ENCODE measurements around the gene TRIM9.

The TRIM9 gene

DNA sequence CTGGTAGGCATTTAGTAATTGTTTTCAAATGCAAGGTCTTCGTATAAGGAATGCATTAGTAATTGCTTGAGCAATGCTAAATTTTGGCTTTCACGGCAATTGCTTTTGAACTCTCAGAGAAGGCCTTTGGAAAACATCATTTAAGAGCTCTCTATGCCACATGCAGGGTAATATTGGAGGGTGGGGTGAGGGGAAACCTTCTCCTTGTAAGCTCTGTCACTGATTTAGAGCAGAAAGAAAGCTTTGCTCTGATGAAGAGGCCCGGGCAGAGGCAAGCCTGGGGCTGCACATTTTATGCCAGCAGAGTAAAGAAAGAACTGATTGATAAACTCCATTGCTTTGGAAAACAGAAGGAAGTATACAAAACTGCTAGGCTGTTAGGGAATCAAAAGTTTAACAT, 70.9 kb downstream of the TRIM9 start:
- TF ChIP-seq, protein P1, sequence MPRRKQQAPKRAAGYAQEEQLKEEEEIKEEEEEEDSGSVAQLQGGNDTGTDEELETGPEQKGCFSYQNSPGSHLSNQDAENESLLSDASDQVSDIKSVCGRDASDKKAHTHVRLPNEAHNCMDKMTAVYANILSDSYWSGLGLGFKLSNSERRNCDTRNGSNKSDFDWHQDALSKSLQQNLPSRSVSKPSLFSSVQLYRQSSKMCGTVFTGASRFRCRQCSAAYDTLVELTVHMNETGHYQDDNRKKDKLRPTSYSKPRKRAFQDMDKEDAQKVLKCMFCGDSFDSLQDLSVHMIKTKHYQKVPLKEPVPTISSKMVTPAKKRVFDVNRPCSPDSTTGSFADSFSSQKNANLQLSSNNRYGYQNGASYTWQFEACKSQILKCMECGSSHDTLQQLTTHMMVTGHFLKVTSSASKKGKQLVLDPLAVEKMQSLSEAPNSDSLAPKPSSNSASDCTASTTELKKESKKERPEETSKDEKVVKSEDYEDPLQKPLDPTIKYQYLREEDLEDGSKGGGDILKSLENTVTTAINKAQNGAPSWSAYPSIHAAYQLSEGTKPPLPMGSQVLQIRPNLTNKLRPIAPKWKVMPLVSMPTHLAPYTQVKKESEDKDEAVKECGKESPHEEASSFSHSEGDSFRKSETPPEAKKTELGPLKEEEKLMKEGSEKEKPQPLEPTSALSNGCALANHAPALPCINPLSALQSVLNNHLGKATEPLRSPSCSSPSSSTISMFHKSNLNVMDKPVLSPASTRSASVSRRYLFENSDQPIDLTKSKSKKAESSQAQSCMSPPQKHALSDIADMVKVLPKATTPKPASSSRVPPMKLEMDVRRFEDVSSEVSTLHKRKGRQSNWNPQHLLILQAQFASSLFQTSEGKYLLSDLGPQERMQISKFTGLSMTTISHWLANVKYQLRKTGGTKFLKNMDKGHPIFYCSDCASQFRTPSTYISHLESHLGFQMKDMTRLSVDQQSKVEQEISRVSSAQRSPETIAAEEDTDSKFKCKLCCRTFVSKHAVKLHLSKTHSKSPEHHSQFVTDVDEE (CRISPR knock-in tag; IDR thresholded peaks at IDR 0.05), result no peak
- TF ChIP-seq PPARA (CRISPR knock-in tag; IDR thresholded peaks at IDR 0.05; ENCODE audit: borderline replicate concordance) (no peak), ZNF8 (CRISPR knock-in tag; IDR thresholded peaks at IDR 0.05) (no peak), ISL1 (CRISPR knock-in tag; IDR thresholded peaks at IDR 0.05) (peak; percentile 66), SNAI2 (CRISPR knock-in tag; IDR thresholded peaks at IDR 0.05) (no peak)
- TF ChIP-seq, protein P2, sequence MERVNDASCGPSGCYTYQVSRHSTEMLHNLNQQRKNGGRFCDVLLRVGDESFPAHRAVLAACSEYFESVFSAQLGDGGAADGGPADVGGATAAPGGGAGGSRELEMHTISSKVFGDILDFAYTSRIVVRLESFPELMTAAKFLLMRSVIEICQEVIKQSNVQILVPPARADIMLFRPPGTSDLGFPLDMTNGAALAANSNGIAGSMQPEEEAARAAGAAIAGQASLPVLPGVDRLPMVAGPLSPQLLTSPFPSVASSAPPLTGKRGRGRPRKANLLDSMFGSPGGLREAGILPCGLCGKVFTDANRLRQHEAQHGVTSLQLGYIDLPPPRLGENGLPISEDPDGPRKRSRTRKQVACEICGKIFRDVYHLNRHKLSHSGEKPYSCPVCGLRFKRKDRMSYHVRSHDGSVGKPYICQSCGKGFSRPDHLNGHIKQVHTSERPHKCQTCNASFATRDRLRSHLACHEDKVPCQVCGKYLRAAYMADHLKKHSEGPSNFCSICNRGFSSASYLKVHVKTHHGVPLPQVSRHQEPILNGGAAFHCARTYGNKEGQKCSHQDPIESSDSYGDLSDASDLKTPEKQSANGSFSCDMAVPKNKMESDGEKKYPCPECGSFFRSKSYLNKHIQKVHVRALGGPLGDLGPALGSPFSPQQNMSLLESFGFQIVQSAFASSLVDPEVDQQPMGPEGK (CRISPR knock-in tag; IDR thresholded peaks at IDR 0.05; ENCODE audit: borderline replicate concordance), result 0 out of 2 replicates have a peak, but pooled peaks have one; percentile 17
- ATAC-seq, result peak; percentile 50

GRCh38 chr14:51022769-51023168, 72.1 kb downstream of the TRIM9 start:
- ATAC-seq, result no peak
- TF ChIP-seq ZFP30 (CRISPR knock-in tag; IDR thresholded peaks at IDR 0.05) (no peak), ZC3H10 (CRISPR knock-in tag; IDR thresholded peaks at IDR 0.05) (no peak), ESRRG (CRISPR knock-in tag; IDR thresholded peaks at IDR 0.05) (no peak), RARB (CRISPR knock-in tag; IDR thresholded peaks at IDR 0.05) (no peak), ZFP3 (CRISPR knock-in tag; IDR thresholded peaks at IDR 0.05) (no peak), TCF4 (CRISPR knock-in tag; IDR thresholded peaks at IDR 0.05; ENCODE audit: borderline replicate concordance) (no peak), GLIS3 (CRISPR knock-in tag; IDR thresholded peaks at IDR 0.05) (no peak), CREB5 (CRISPR knock-in tag; IDR thresholded peaks at IDR 0.05; ENCODE audit: low read depth) (no peak), ZNF565 (CRISPR knock-in tag; conservative IDR thresholded peaks at IDR 0.05; ENCODE audit: low read depth) (no peak), CSDC2 (CRISPR knock-in tag; IDR thresholded peaks at IDR 0.05) (no peak), POU6F1 (CRISPR knock-in tag; IDR thresholded peaks at IDR 0.05; ENCODE audit: borderline replicate concordance, low read depth) (no peak), ZNF8 (CRISPR knock-in tag; IDR thresholded peaks at IDR 0.05) (no peak), TOX (CRISPR knock-in tag; IDR thresholded peaks at IDR 0.05; ENCODE audit: borderline replicate concordance) (no peak), ISL1 (CRISPR knock-in tag; IDR thresholded peaks at IDR 0.05) (no peak), BACH2 (CRISPR knock-in tag; IDR thresholded peaks at IDR 0.05; ENCODE audit: borderline replicate concordance) (no peak), OSR1 (CRISPR knock-in tag; IDR thresholded peaks at IDR 0.05) (no peak), ZNF70 (CRISPR knock-in tag; IDR thresholded peaks at IDR 0.05) (no peak), CSRNP3 (CRISPR knock-in tag; IDR thresholded peaks at IDR 0.05) (no peak)
- TF ChIP-seq, protein P2 (CRISPR knock-in tag; IDR thresholded peaks at IDR 0.05; ENCODE audit: borderline replicate concordance), result no peak
